ENCODE data around the gene AURKAIP1. TPM values are rescaled to one million over a fixed set of nuclear protein-coding genes. Genes with fewer than 3 reads are reported as not detected.

AURKAIP1 gene
- polyA plus RNA-seq, 3 donors from 2014 or later = 168 to 216 (median 190) TPM

Other genes with a start within 250 kb of the AURKAIP1 start
- under 1 TPM; 0.68 to 0.83 (median 0.69) TPM for gene TTLL10, start 201.3 kb downstream of the AURKAIP1 start, polyA plus RNA-seq
- gene TNFRSF18, start 168.6 kb downstream of the AURKAIP1 start, polyA plus RNA-seq = 100 to 1,000 TPM in 2 of 3 donors, 10 to 100 TPM in 1; 56.4 to 136 (median 105) TPM
- 10 to 100 TPM in 2 of 3 donors, 1 to 10 TPM in 1; 7.6 to 16.3 (median 12.1) TPM for gene TNFRSF4, start 161.1 kb downstream of the AURKAIP1 start, polyA plus RNA-seq
- 100 to 1,000 TPM; 157 to 240 (median 194) TPM for gene SDF4, start 143.2 kb downstream of the AURKAIP1 start, polyA plus RNA-seq
- 10 to 100 TPM in 1 of 3 donors, 1 to 10 TPM in 2; 5.3 to 13.9 (median 9.9) TPM for gene B3GALT6, start 143.0 kb downstream of the AURKAIP1 start, polyA plus RNA-seq
- gene C1QTNF12, start 128.5 kb downstream of the AURKAIP1 start, polyA plus RNA-seq = not detected
- 100 to 1,000 TPM in 1 of 3 donors, 10 to 100 TPM in 2; 77.8 to 105 (median 83.9) TPM for gene UBE2J2, start 101.4 kb downstream of the AURKAIP1 start, polyA plus RNA-seq
- not detected for gene SCNN1D, start 94.8 kb downstream of the AURKAIP1 start, polyA plus RNA-seq
- 1 to 10 TPM; 1.4 to 7.0 (median 4.6) TPM for gene ACAP3, start 67.3 kb downstream of the AURKAIP1 start, polyA plus RNA-seq
- gene PUSL1, start 66.6 kb downstream of the AURKAIP1 start, polyA plus RNA-seq = 10 to 100 TPM; 17.3 to 25.4 (median 18.9) TPM
- 10 to 100 TPM; 62.1 to 68.8 (median 67.5) TPM for gene INTS11, start 50.5 kb downstream of the AURKAIP1 start, polyA plus RNA-seq
- gene CPTP, start 50.4 kb downstream of the AURKAIP1 start, polyA plus RNA-seq = 10 to 100 TPM in 2 of 3 donors, 1 to 10 TPM in 1; 9.2 to 23.7 (median 10.5) TPM
- under 1 TPM in 1 of 3 donors, not detected in 2; 0.08 TPM for gene TAS1R3, start 43.9 kb downstream of the AURKAIP1 start, polyA plus RNA-seq
- gene DVL1, start 25.8 kb downstream of the AURKAIP1 start, polyA plus RNA-seq = 1 to 10 TPM in 2 of 3 donors, under 1 TPM in 1; 0.78 to 1.5 (median 1.4) TPM
- not detected for gene MXRA8, start 16.7 kb downstream of the AURKAIP1 start, polyA plus RNA-seq
- 10 to 100 TPM; 16.7 to 34.6 (median 22.0) TPM for gene CCNL2, start 24.1 kb upstream of the AURKAIP1 start, polyA plus RNA-seq
- gene MRPL20, start 32.1 kb upstream of the AURKAIP1 start, polyA plus RNA-seq = 100 to 1,000 TPM; 167 to 194 (median 182) TPM
- not detected for gene ANKRD65, start 46.1 kb upstream of the AURKAIP1 start, polyA plus RNA-seq
- not detected for gene VWA1, start 60.5 kb upstream of the AURKAIP1 start, polyA plus RNA-seq
- gene ATAD3C, start 74.5 kb upstream of the AURKAIP1 start, polyA plus RNA-seq = 1 to 10 TPM; 1.5 to 4.0 (median 3.1) TPM
- 1 to 10 TPM in 2 of 3 donors, under 1 TPM in 1; 0.39 to 5.0 (median 2.5) TPM for gene ATAD3B, start 96.6 kb upstream of the AURKAIP1 start, polyA plus RNA-seq
- gene ATAD3A, start 137.0 kb upstream of the AURKAIP1 start, polyA plus RNA-seq = 10 to 100 TPM in 1 of 3 donors, 1 to 10 TPM in 2; 6.4 to 14.5 (median 7.3) TPM
- not detected for gene TMEM240, start 165.4 kb upstream of the AURKAIP1 start, polyA plus RNA-seq
- 100 to 1,000 TPM; 159 to 241 (median 160) TPM for gene SSU72, start 199.7 kb upstream of the AURKAIP1 start, polyA plus RNA-seq
- gene FNDC10, start 224.9 kb upstream of the AURKAIP1 start, polyA plus RNA-seq = 1 to 10 TPM in 2 of 3 donors, under 1 TPM in 1; 0.64 to 1.4 (median 1.1) TPM
- 10 to 100 TPM; 44.0 to 89.0 (median 86.7) TPM for gene MIB2, start 240.3 kb upstream of the AURKAIP1 start, polyA plus RNA-seq

All from immature natural killer cell (primary cell).